PFSK-1 (cell line): ENCODE measurements around the gene TCF4.

Experiments
- POLR2AphosphoS5 ChIP-seq: IDR thresholded peaks from 2 replicates; pipeline ENCODE4 v1.6.1; 2012; ENCODE audit warnings: low read depth, mild to moderate bottlenecking, control low read depth, low read length, moderate library complexity
- REST ChIP-seq, 2 experiments: IDR thresholded peaks; 2 replicates each; pipeline versions ENCODE4 v1.6.1 to v1.8.0; 2011 to 2012; ENCODE audit warnings: low read depth in 2 of 2, low read length in 2 of 2, control low read depth in 1 of 2, inconsistent platforms in 1 of 2, mild to moderate bottlenecking in 1 of 2, moderate library complexity in 1 of 2; ENCODE audit not compliant: insufficient read depth in 1 of 2
- SIN3A ChIP-seq: IDR thresholded peaks from 2 replicates; pipeline ENCODE4 v1.6.1; 2012; ENCODE audit warnings: mild to moderate bottlenecking, low read length, moderate library complexity, borderline replicate concordance; ENCODE audit not compliant: insufficient read depth
- TAF1 ChIP-seq: IDR thresholded peaks from 2 replicates; pipeline ENCODE4 v1.6.1; 2012; ENCODE audit warnings: low read length, control low read depth, borderline replicate concordance; ENCODE audit not compliant: insufficient read depth

- TF ChIP-seq SIN3A = no peak
- TF ChIP-seq POLR2AphosphoS5 = no peak
- TF ChIP-seq REST (IDR thresholded peaks at IDR 0.05; ENCODE audit: insufficient read depth in 1 of 2, low read depth in 2 of 2, low read length in 2 of 2) = no peak
- TF ChIP-seq TAF1 = no peak
These were observed 103.2 kb downstream of the TCF4 start for GRCh38 chr18:55484773-55485172.
